ENCODE measurements around the gene HNRNPLL. TPM values are rescaled to one million over a fixed set of nuclear protein-coding genes. Genes with fewer than 3 reads are reported as not detected.
A peak's percentile ranks its signal among the peaks of the same experiment; 100 is the strongest.

The HNRNPLL gene
- total and polyA plus RNA-seq, 2 of the 8 experiments (the other 6 are each of a cell fraction or from before 2014, with no cell fraction given), result 18.6 to 69.3 TPM

GRCh38 chr2:38621018-38621417 is 18.3 kb upstream of the HNRNPLL start:
- Histone ChIP-seq H4K5ac (ENCODE audit: insufficient read length, low read depth, low read length) (no peak overlapping the region), H2BK20ac (ENCODE audit: low read length) (no peak overlapping the region), H3K27ac (ENCODE audit: low read depth, low read length) (no peak overlapping the region), H3K4me3 (ENCODE audit: extremely low read depth in 1 of 4, insufficient read depth in 2 of 4, low read depth in 3 of 4, low read length in 4 of 4) (no peak overlapping the region), H2BK12ac (ENCODE audit: low read depth, low read length) (no peak overlapping the region), H3K23me2 (ENCODE audit: low read depth, low read length) (no peaks in the 10 kb centered on the region), H4K20me1 (replicated peaks in 1 of 2; ENCODE audit: control insufficient read depth in 1 of 2, insufficient read depth in 2 of 2, low read length in 2 of 2) (no peaks in the 10 kb centered on the region), H3K18ac (ENCODE audit: extremely low read depth, low read length) (no peak overlapping the region), H3K4ac (replicated peaks; ENCODE audit: insufficient read length, low read depth, low read length) (no peak overlapping the region), H3K56ac (replicated peaks; ENCODE audit: insufficient read length, low read depth, low read length) (no peak overlapping the region), H3K27me3 (replicated peaks in 1 of 4; ENCODE audit: control insufficient read depth in 3 of 4, extremely low read depth in 1 of 4, insufficient read depth in 3 of 4, low read length in 3 of 4) (no peaks in the 10 kb centered on the region), H2BK120ac (replicated peaks; ENCODE audit: low read depth, low read length) (no peak overlapping the region), H3K4me1 (replicated peaks in 1 of 4; ENCODE audit: control insufficient read depth in 3 of 4, insufficient read depth in 4 of 4, low read length in 3 of 4) (no peaks in the 10 kb centered on the region), H3K36me3 (ENCODE audit: control insufficient read depth in 2 of 4, insufficient read depth in 4 of 4, low read length in 3 of 4) (no peaks in the 10 kb centered on the region), H4K8ac (ENCODE audit: extremely low read depth, insufficient read depth, low read length) (no peak overlapping the region), H2BK15ac (ENCODE audit: low read length) (no peak overlapping the region), H3K79me1 (ENCODE audit: low read depth, low read length) (no peaks in the 10 kb centered on the region), H3K79me2 (ENCODE audit: control insufficient read depth in 1 of 2, insufficient read depth in 2 of 2, low read length in 2 of 2) (no peaks in the 10 kb centered on the region), H3K9me3 (ENCODE audit: insufficient read depth in 2 of 2, low read depth in 1 of 2, low read length in 1 of 2) (no peaks in the 10 kb centered on the region), H3K9ac (replicated peaks in 1 of 4; ENCODE audit: extremely low read depth in 1 of 4, low read depth in 3 of 4, low read length in 3 of 4) (no peak overlapping the region), H2BK5ac (ENCODE audit: low read depth, low read length) (no peak overlapping the region), H4K91ac (replicated peaks; ENCODE audit: insufficient read length, low read length) (no peak overlapping the region), H2AK5ac (ENCODE audit: low read depth, low read length) (no peak overlapping the region), H3K23ac (ENCODE audit: insufficient read length) (no peak overlapping the region), H2AFZ (ENCODE audit: low read length) (no peak overlapping the region), H3K14ac (ENCODE audit: insufficient read length) (no peak overlapping the region), H3K4me2 (ENCODE audit: insufficient read depth in 1 of 2, low read depth in 2 of 2, low read length in 2 of 2) (no peak overlapping the region)
- ChIA-PET CTCF (ENCODE audit: partially characterized antibody) (interaction anchor here (0.5 kb wide), 1 partner anchor 505 kb away, joined by 4 read pairs; no protein-coding TSS in a partner anchor), POLR2A (ENCODE audit: partially characterized antibody) (no interaction called here)
- no peak for FAIRE-seq
- no peak for DNase-seq (ENCODE audit: low read depth in 1 of 2, low spot score in 2 of 2)
- no peak for TF ChIP-seq YY1 (IDR thresholded peaks at IDR 0.05; ENCODE audit: low read depth, low read length)
- no peak for TF ChIP-seq ZNF274 (IDR thresholded peaks at IDR 0.05; ENCODE audit: borderline replicate concordance, extremely low read depth, low read length)
- TF ChIP-seq KDM1A (IDR thresholded peaks at IDR 0.05; ENCODE audit: borderline replicate concordance, low read length), result peak; percentile 22; the same call in 1 of the 2 replicates
- TF ChIP-seq POLR2A (IDR thresholded peaks at IDR 0.05; ENCODE audit: control extremely low read depth in 1 of 2, low read depth in 2 of 2, low read length in 2 of 2), result no peak

Data from H1 (cell line).